ENCODE data around the gene ACKR3.

Gene ACKR3

DNA sequence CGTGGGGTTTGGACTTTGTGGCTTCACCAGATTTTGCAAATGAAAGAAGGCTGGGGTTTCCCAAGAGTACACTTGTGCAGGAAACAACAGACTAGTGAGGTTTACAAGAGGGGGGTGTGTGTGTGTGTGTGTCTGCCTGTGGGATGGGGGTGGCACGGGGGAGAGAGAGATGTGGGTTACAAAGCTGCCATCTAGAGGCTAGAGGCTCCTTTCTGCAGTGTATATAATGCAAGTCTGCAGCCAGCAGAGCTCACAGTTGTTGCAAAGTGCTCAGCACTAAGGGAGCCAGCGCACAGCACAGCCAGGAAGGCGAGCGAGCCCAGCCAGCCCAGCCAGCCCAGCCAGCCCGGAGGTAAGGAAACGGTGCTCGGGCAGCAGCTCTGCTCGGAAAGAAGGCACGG is at the start of gene ACKR3:
Gene ACKR3, plus strand, starts transcription at position 253 of the 401 bp plus-strand sequence. CDS start 10,641 bp downstream, outside the sequence.
- peak; percentile 49 for DNase-seq (ENCODE audit: low read depth)

DNA sequence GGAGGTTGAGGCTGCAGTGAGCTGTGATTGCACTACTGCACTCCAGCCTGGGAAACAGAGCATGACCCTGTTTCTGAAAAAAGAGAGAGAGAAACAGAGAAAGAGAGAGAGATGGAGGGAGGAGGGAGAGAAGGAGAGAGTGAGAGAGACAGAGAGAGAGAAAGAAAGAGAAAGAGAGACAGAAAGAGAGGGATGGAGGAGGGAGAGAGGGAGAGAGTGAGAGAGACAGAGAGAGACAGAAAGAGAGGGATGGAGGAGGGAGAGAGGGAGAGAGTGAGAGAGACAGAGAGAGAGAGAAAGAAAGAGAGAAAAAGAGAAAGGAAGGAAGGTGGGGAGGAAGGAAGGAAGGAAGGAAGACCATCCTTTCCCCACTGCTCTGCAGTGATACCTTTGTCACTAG is 48.1 kb upstream of the ACKR3 start:
- no peak for DNase-seq (ENCODE audit: low read depth)

DNA sequence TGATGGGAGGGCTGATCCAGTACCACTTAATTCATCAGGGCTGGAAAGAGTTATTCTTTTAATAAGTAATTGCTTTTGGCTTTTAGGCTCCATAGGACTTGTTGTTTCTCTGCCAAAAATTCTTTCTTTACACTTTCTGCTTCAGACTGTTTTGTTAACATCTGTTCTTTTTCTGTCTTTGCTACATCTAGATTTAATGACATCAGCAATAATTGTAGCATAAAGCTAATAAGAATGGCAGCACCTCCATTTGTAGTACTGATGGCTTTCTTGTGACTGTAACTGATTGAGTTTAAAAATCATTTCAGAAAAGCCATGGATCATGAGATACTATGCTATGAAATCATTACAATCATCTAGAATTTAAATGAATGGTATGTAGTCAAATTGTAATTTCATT is 46.4 kb upstream of the ACKR3 start:
- DNase-seq (ENCODE audit: low read depth) = no peak

DNA sequence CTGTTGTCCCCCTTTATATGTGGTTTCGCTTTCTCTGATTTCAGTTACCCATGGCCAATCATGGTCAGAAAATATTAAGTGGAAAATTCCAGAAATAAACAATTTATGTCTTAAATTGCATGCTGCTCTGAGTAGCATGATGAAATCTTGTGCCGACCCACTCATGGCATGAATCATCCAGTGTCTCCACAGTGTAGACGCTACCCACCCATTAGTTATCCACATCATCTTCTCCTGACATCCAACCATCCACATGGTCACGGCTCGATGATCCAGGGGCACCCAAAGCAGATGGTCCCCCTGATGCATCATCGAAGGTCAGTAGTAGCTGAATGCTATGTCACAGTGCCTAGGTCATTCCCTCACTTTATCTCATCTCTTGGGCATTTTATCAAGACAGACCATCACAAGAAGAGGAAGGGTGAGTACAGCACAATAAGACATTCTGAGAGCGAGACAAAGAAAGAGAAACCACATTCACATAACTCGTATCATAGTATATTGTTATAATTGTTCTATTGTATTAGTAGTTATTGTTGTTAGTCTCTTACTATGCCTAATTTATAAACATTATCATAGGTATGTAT is 44.1 kb upstream of the ACKR3 start:
- DNase-seq (ENCODE audit: low read depth) = no peak

DNA sequence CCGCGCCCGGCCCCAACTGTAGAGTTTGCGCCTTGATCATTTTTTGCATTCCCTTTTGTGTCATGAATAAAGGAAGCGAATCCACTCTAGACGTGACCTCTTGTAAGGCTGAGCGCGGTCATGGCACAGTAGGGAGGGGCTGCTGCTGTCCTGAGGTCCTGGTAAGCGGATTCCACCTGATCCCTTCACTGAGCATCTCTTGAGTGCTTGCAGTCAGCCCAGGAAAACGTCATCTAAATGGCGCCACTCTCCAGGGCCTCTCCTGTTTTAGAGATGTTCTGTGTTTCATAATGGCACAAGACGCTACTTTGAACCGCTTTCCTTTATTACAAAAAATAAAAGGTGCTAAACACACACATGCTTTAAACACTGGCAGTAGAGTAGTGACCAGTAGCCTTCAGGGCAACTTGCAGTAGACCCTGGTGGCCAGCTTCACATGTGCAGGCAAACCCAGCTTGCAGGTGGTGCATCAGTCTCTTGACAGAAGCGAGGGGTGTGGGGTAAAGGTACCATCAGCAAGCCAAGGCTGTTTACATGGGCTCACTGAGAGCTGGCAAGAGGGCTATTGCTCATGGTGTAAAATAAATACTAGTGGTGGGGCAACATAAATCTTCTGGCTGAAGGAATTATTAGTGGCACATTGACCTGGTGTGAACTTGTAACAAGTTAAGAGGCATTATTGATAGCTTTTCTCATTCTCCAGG is 43.0 kb upstream of the ACKR3 start:
- no peak for DNase-seq (ENCODE audit: low read depth)

DNA sequence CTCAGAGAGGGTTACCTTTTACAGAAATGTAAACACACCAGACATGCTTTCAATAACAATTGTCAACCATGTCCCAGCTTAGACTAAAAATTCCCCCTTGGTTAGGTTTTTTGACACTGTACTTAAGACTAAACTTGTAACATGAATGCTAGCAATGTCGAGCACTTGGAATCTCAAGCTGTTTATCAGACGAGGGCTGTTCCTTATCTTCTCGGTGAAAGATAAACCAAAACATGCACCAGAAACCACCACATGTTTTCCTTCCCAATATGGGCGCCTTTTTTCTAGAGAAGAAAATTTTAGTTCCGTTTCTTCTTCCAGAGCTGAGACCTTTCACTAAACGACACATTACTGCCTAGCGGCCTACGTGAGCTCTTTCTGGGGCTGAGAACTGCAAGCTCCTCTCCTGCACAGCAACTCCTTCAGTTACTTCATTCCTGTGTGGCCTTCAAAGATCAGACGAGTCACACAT is 42.4 kb upstream of the ACKR3 start:
- DNase-seq (ENCODE audit: low read depth) = no peak

DNA sequence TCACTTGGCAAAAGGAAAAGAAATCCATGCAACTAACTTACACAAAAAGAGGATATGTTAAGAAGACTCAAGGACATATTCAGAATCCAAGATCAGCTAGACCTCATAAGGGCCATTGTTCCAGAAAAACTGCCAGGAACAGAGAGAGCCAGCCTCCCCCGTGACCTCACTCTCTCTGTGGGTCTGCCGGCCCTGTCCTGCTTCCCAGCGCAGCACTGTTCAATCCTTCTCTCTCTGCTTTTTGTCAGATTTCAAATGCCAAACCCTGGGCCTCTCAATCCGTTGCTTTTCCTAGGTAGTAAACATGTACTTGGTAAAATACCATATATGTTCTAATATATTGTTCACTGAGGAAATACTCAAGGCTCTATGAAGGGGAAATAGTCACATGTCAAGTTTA is 40.0 kb upstream of the ACKR3 start:
- DNase-seq (ENCODE audit: low read depth) = no peak

DNA sequence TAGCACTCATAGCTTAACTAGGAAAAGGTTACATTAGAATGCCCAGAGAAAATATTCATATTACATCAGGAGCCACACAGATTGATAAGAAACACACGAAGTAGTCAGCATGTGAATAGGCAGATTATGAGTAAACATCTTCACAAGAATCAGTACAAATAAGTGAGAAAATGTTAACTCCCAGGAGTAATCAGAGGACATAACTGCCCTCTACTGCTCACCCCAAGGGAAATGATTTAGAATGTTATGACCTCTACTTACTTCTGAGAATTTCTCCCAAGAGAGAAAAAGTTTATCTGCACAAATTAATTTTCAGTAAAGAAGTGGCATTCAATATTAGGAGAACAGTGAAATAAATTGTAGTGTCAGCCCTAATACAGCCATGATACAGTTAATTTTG is 39.1 kb upstream of the ACKR3 start:
- DNase-seq (ENCODE audit: low read depth) = no peak

DNA sequence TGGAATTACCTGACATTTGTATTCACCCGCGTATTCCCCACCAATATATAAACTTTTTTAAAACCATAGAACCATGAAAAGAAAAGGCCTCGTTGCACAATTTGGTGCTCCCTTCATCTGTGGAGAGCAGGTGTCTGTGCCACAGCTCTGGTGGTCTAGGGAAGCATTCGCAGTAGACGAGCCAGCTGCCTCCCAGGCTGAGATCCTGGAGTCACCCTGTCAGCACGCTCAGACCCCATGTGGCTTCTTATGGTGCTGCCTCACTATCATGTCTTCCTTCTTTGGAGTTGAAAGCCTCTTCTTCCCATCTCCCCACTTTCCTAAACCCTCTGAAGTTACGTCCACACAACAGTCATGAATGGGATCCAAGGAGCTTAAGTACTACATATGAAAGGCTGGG is 38.4 kb upstream of the ACKR3 start:
- no peak for DNase-seq (ENCODE audit: low read depth)

DNA sequence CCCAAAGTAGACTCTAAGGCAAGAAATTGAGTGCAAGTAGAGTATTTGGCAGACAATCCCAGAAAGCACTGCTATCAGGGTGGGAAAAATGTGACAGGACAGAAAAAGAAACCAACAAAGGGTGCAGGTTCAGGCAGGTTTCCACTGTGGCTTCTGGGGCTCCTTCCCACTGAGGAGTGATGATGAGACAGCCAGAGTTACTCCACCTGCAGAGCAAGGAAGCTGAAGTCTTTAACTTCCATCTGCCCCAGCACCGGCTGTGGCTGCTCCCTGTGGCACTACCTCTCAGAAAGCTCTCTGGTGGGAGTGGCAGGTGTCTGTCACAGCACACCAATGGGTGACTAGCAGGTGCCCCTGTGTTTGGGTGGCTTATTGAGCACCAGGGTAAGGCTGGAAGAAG is 37.6 kb upstream of the ACKR3 start:
- no peak for DNase-seq (ENCODE audit: low read depth)

DNA sequence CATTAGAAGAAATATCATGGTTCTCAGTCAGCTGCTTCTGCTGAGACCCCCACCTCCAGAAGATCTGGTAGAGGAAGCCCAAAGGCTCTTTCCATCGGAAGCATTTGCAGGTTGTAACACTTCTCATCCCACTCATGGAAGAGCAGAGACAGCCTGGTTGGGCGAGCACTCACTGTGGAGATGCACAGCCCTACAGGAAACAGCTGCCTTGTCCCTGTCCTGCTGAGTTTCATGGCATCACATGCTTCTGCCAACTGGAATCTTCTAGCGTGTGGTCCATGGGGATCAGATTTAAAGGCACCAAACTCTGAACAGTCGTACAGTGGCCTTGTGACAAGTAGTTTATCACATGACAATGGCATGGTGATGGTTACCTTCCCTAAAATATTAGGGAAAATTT is 36.3 kb upstream of the ACKR3 start:
- DNase-seq (ENCODE audit: low read depth) = no peak

DNA sequence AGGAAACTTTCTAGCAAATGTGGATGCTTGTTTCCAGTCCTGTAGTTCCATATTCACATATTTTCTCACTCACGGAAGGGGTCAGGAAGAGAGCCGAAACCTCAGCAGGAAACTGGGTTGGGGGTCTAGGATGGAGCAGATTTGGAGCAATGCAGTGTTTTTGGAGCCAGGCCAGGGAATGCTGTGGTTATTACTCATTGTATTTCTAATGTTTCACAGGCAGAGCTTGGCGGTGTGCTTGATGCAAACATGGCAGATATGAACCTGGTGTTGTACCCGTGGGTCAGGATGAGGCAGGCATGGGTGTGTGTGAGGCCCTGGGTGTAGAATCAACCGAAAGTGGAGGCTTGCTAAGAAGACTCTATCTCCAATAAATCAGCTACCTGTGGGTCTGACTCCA is 34.6 kb upstream of the ACKR3 start:
- peak; percentile 34 for DNase-seq (ENCODE audit: low read depth)

DNA sequence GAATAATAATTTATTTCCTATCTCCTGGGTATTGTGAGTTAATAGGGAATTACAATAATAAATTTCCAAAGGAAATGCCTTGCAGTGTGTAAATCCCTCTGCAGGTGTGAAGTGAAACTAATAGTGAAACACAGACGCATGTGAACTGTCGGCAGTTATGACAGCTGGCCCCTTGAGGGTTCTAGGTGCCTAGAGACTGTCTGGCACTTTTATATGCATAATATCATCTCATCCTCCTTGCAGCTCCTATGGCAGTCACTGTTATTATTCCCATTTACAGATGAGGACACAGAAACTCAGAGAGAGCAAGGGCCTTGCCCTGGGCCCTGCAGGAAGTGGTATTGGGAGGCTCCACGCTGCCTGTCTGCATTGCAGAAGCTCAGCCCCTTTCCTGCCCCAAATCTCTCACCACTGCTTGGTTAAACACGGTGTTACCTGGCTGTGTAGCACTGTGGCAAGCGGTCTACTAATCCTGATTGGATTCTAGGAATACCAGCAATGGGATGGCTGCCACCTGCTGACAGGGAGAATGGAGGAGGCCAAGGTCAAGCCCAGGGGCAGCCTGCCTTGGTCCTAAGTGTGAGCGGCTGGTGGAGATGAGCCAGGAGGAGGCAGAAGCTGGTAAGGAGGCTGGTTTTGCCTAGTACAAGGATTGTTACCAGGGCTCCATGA is 32.8 kb upstream of the ACKR3 start:
- DNase-seq (ENCODE audit: low read depth) = no peak

DNA sequence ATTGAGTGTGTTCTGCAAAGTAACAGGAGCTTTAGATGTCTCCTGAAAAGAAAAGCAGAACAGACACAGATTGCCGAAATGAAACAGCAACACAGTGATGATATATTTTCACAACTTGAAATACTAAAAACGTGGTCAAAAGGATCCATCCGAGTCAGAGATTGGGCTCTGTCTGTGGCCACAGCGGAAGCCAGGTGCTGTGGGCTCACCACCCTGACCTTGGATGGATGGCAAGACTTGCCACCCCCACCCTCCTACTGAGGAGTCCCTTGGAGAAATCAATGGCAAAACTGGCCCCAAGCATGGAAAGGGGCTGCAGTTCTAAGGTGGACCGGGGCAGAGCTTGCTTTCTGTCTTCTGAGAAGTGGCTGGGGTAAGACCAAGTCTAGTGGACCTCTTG is 31.4 kb upstream of the ACKR3 start:
- DNase-seq (ENCODE audit: low read depth) = no peak

DNA sequence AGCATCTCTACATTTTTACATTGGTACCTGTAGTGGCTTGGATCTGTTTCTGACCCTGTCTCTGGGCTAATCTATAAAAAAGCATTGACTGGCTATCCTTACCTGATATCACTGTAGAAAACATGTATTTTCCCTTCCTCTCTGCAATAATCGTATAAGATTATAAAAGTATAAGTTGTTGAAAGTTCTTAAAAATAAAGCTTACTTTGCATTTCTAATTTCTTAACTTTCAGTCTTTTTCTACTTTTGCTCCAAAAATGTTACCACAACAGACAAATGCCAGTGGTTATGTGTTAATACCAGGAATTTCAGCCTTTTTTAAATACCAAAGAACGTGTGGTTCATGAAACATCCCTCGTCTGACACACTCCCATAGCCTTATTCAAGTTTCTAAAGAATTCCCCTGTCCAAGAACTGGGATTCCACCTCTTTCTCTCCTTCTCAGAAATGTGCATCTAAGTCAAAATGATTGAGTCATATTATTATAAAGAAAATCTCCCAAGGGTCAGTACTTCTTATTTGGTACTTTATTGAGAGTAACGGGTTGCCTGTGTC is 28.5 kb upstream of the ACKR3 start:
- no peak for DNase-seq (ENCODE audit: low read depth)

DNA sequence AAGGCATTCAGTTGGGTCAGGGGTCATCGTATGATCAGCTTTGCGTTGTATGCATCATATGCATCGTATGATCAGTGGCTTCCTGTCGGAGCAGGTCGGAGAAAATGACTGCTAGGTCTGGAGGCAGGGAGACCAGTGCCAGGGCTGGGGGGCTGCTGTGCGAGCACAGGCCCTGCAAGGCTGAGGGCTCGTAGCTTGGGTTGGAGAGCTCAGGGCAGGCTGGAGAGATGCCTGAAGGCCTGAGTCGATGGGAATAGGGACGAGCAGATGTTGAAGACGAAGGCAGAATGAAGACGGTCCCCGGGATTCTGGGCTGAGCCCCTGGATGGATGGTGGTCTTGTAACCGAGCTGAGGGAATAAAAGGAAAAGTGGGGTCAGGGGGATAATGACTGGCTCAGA is 25.3 kb upstream of the ACKR3 start:
- no peak for DNase-seq (ENCODE audit: low read depth)

DNA sequence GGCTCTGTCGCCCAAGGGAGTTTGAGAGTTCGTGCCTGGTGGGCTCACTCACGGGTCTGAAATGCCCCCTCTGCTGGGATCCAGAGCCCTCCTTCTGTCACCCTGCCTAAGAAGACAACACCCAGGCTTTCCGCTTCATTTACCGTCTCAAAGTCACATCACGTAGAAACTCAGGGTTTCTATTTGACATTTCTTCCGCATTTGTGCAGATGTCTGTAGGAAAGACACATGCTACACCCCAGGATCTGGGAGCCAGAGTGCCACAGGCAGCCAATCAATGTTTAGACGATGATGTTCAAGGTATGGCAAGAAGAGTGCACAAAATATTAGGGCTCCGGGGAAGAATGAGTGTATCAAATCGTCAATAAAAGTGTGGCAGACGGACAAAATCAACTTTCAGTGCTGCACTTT is 24.4 kb upstream of the ACKR3 start:
- no peak for DNase-seq (ENCODE audit: low read depth)

DNA sequence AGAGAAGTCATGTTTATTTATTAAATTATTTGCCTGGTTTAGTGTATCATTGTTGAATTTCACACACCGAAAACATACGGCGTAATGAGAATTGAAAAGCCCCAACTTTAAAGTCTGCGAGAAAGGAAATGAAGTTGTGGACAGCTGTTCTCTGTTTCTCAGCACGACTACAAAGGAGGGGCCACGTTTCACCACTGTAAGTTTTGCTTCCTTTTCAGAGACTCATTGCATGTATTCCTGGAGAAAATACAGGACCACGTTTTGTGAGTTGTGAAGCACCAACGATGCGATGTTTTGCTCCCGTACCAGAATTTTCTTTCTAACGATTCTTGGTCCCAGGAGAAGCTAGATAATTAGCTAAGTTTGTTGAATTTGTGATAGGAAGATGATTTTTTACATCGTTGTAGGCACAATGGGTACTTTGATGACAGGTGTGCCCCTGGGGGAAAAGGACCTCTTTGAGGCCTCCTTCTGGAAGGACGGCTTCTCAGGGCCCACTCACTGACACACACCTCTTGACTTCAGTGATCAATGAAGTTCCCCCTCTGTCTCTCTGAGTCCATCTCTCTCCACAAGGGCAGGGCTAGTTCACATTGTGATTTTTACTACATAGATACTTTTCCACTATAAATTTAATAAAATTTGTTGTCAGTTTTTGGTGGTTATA is 23.7 kb upstream of the ACKR3 start:
- no peak for DNase-seq (ENCODE audit: low read depth)

DNA sequence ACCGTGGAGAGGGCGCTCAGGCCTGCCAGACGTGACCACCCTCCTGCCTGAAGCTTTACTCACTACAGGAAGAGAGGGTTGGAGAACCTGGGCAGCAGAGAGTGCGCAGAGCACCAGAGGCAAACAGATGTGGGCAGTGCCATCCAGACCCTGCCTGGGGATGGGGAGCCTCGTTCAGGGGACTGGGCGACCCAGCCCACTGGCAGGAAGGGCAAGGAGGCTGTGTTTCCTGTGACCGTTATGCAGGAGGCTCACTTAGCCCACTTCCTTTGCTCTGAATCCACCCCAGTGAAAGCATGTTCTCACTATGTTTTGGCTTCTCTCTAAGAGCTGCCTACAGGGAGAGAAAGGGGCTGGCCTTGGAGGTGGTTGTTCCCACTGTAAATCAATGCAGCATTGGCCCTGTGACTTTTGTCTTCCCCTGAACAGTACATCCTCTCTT is 23.0 kb upstream of the ACKR3 start:
- DNase-seq (ENCODE audit: low read depth) = no peak

DNA sequence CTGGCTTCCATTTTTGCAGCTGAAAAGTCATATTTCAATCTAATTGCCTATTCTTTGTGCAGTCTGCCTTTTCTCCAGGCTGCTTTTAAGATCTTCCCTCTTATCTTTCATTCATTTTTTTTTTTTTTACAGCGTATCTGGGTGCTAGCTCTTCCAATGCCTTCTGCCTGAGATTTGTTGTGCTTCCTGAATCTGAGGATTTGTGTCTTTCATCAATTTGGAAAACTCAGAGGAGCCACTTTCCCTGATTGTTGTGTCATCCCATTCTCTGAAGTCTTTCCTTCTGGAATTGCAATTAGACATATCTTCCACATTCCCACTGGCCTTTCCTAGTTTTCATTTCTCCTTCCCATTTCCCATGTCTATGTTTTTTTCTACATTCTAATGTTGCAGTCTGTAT is 21.9 kb upstream of the ACKR3 start:
- no peak for DNase-seq (ENCODE audit: low read depth)

DNA sequence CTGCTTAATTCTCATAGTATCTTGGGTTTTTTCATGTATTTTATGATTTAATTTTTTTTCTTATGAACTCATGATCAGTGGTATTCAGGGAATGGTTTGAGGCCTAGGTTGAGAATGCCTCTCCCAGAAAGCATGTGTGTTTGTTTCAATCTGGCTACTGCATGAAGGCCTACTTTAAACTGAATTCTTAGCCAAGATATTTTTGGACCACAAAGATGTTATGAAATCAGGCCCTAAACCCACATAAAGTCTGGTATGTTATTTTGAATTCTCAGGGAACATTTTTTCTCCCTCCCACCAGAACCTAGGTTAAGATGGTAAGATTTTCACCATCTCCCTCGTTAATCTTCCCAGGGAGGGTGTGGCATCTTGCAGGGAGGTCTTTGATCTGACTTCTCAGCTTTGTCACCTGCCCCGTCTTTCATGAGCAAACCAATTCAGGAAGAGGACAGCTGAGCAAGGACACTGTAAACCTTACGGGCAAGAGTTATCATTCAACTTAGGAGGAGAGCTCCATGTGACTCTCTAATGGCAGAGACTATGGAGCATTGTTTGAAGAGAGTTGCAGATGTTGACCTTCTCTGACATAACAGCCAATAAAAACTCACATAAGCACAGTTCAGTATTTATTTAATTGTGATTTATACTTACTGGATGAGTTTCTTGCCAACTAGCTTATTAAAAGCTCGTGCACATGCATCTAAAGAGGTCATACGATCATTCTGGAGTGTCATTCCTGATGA is 21.3 kb upstream of the ACKR3 start:
- no peak for DNase-seq (ENCODE audit: low read depth)

DNA sequence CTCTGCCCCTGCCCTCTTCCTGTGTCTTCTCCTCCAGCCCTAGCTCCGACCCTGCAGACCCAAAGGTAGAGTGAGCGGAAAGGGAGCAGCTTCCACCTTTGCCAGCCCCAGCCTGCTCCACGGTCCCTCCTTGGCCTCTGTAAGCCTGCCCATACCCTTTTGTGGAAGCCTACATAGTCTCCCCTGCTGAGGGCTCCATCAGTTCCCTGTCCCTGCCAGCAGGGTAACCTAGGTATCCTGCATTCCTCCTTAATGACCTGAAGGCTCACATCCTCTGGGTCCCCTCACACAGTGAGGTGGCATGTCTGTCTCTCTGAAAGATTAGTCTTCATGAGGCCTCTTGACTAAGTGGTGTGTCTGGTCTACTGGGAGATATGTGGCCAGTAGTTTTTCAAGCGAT is 20.5 kb upstream of the ACKR3 start:
- DNase-seq (ENCODE audit: low read depth) = no peak

Measured in HS-5 (cell line).